ENCODE results near the gene GMDS. TPM values are rescaled to one million over a fixed set of nuclear protein-coding genes. Genes with fewer than 3 reads are reported as not detected.

The GMDS gene
- total and polyA plus RNA-seq, 2 of the 13 experiments (the other 11 are each of a cell fraction or from before 2014, with no cell fraction given) = 64.4 to 112 TPM

DNA sequence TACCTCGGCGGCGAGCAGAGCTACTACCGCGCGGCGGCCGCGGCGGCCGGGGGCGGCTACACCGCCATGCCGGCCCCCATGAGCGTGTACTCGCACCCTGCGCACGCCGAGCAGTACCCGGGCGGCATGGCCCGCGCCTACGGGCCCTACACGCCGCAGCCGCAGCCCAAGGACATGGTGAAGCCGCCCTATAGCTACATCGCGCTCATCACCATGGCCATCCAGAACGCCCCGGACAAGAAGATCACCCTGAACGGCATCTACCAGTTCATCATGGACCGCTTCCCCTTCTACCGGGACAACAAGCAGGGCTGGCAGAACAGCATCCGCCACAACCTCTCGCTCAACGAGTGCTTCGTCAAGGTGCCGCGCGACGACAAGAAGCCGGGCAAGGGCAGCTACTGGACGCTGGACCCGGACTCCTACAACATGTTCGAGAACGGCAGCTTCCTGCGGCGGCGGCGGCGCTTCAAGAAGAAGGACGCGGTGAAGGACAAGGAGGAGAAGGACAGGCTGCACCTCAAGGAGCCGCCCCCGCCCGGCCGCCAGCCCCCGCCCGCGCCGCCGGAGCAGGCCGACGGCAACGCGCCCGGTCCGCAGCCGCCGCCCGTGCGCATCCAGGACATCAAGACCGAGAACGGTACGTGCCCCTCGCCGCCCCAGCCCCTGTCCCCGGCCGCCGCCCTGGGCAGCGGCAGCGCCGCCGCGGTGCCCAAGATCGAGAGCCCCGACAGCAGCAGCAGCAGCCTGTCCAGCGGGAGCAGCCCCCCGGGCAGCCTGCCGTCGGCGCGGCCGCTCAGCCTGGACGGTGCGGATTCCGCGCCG, 634.7 kb downstream of the GMDS start (continued):
- TF ChIP-seq, protein P1, sequence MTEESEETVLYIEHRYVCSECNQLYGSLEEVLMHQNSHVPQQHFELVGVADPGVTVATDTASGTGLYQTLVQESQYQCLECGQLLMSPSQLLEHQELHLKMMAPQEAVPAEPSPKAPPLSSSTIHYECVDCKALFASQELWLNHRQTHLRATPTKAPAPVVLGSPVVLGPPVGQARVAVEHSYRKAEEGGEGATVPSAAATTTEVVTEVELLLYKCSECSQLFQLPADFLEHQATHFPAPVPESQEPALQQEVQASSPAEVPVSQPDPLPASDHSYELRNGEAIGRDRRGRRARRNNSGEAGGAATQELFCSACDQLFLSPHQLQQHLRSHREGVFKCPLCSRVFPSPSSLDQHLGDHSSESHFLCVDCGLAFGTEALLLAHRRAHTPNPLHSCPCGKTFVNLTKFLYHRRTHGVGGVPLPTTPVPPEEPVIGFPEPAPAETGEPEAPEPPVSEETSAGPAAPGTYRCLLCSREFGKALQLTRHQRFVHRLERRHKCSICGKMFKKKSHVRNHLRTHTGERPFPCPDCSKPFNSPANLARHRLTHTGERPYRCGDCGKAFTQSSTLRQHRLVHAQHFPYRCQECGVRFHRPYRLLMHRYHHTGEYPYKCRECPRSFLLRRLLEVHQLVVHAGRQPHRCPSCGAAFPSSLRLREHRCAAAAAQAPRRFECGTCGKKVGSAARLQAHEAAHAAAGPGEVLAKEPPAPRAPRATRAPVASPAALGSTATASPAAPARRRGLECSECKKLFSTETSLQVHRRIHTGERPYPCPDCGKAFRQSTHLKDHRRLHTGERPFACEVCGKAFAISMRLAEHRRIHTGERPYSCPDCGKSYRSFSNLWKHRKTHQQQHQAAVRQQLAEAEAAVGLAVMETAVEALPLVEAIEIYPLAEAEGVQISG (CRISPR knock-in tag; IDR thresholded peaks at IDR 0.05) = peak; percentile 24; the same call in 1 of the 2 replicates
- TF ChIP-seq SMAD3 (CRISPR knock-in tag; IDR thresholded peaks at IDR 0.05) = no peak
- TF ChIP-seq, protein P2, sequence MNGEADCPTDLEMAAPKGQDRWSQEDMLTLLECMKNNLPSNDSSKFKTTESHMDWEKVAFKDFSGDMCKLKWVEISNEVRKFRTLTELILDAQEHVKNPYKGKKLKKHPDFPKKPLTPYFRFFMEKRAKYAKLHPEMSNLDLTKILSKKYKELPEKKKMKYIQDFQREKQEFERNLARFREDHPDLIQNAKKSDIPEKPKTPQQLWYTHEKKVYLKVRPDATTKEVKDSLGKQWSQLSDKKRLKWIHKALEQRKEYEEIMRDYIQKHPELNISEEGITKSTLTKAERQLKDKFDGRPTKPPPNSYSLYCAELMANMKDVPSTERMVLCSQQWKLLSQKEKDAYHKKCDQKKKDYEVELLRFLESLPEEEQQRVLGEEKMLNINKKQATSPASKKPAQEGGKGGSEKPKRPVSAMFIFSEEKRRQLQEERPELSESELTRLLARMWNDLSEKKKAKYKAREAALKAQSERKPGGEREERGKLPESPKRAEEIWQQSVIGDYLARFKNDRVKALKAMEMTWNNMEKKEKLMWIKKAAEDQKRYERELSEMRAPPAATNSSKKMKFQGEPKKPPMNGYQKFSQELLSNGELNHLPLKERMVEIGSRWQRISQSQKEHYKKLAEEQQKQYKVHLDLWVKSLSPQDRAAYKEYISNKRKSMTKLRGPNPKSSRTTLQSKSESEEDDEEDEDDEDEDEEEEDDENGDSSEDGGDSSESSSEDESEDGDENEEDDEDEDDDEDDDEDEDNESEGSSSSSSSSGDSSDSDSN (CRISPR knock-in tag; IDR thresholded peaks at IDR 0.05) = peak; percentile 33; the same call in 1 of the 2 replicates
- no peak for TF ChIP-seq SPEN (CRISPR knock-in tag; IDR thresholded peaks at IDR 0.05; ENCODE audit: low read depth)
- peak; percentile 37; the same call in 1 of the 2 replicates for TF ChIP-seq ZFY (CRISPR knock-in tag; IDR thresholded peaks at IDR 0.05)
- TF ChIP-seq AGO1 (IDR thresholded peaks at IDR 0.05; ENCODE audit: low read depth, low read length, poor library complexity, severe bottlenecking) = no peak
- TF ChIP-seq, protein P3, sequence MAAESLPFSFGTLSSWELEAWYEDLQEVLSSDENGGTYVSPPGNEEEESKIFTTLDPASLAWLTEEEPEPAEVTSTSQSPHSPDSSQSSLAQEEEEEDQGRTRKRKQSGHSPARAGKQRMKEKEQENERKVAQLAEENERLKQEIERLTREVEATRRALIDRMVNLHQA (CRISPR knock-in tag; IDR thresholded peaks at IDR 0.05) = no peak
- TF ChIP-seq SIX1 (CRISPR knock-in tag; IDR thresholded peaks at IDR 0.05; ENCODE audit: borderline replicate concordance) = no peak
- TF ChIP-seq, protein P4, sequence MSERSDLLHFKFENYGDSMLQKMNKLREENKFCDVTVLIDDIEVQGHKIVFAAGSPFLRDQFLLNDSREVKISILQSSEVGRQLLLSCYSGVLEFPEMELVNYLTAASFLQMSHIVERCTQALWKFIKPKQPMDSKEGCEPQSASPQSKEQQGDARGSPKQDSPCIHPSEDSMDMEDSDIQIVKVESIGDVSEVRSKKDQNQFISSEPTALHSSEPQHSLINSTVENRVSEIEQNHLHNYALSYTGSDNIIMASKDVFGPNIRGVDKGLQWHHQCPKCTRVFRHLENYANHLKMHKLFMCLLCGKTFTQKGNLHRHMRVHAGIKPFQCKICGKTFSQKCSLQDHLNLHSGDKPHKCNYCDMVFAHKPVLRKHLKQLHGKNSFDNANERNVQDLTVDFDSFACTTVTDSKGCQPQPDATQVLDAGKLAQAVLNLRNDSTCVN (CRISPR knock-in tag; IDR thresholded peaks at IDR 0.05; ENCODE audit: borderline replicate concordance) = no peak
- TF ChIP-seq TCF7 (IDR thresholded peaks at IDR 0.05; ENCODE audit: low read depth) = no peak
- TF ChIP-seq ZNF766 (CRISPR knock-in tag; IDR thresholded peaks at IDR 0.05; ENCODE audit: borderline replicate concordance) = no peak
- no peak for TF ChIP-seq TAF1 (CRISPR knock-in tag; IDR thresholded peaks at IDR 0.05)
- TF ChIP-seq KDM1A (CRISPR knock-in tag; IDR thresholded peaks at IDR 0.05) = no peak
- peak; percentile 42; the same call in 1 of the 2 replicates for TF ChIP-seq ZNF776 (CRISPR knock-in tag; IDR thresholded peaks at IDR 0.05)
- peak; percentile 17; the same call in 1 of the 2 replicates for TF ChIP-seq NRL (CRISPR knock-in tag; IDR thresholded peaks at IDR 0.05; ENCODE audit: borderline replicate concordance)
- no peak for TF ChIP-seq SRF (IDR thresholded peaks at IDR 0.05; ENCODE audit: low read depth, low read length)
- TF ChIP-seq, protein P5, sequence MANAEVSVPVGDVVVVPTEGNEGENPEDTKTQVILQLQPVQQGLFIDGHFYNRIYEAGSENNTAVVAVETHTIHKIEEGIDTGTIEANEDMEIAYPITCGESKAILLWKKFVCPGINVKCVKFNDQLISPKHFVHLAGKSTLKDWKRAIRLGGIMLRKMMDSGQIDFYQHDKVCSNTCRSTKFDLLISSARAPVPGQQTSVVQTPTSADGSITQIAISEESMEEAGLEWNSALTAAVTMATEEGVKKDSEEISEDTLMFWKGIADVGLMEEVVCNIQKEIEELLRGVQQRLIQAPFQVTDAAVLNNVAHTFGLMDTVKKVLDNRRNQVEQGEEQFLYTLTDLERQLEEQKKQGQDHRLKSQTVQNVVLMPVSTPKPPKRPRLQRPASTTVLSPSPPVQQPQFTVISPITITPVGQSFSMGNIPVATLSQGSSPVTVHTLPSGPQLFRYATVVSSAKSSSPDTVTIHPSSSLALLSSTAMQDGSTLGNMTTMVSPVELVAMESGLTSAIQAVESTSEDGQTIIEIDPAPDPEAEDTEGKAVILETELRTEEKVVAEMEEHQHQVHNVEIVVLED (CRISPR knock-in tag; IDR thresholded peaks at IDR 0.05; ENCODE audit: borderline replicate concordance) = no peak
- no peak for TF ChIP-seq HMG20B (CRISPR knock-in tag; conservative IDR thresholded peaks at IDR 0.05)
- TF ChIP-seq MYNN (CRISPR knock-in tag; IDR thresholded peaks at IDR 0.05; ENCODE audit: low read depth) = no peak
- TF ChIP-seq SMAD1 (CRISPR knock-in tag; IDR thresholded peaks at IDR 0.05; ENCODE audit: borderline replicate concordance, low read depth) = peak; percentile 67; the same call in 1 of the 2 replicates
